GM18873 (cell line): ENCODE data around the gene RHCG.

ENCODE experiments used
- ATAC-seq: cut with Tn5 transposase; IDR thresholded peaks from one replicate; pipeline ENCODE4 v1.9.1; 2021; ENCODE audit warnings: mild to moderate bottlenecking, moderate library complexity, moderate number of reproducible peaks; ENCODE audit not compliant: unreplicated experiment, low FRiP score

RHCG gene

GRCh38 chr15:89496155-89497098, at the start of gene RHCG:
TSS of gene RHCG (minus strand) at chr15:89496583. CDS start at chr15:89496544, 39 bp downstream.
- ATAC-seq, result no peak

GRCh38 chr15:89543389-89543788, 47.0 kb upstream of the RHCG start:
- ATAC-seq, result no peak

- ATAC-seq, result no peak
Observed at GRCh38 chr15:89542369-89542768, 46.0 kb upstream of the RHCG start.

- ATAC-seq, result no peak
Observed at GRCh38 chr15:89539027-89539426, 42.6 kb upstream of the RHCG start.

- ATAC-seq, result no peak
Observed at GRCh38 chr15:89533861-89534544, 37.6 kb upstream of the RHCG start.

- ATAC-seq, result no peak
Observed at GRCh38 chr15:89531796-89532537, 35.6 kb upstream of the RHCG start.

- ATAC-seq, result no peak
Observed at GRCh38 chr15:89530976-89531375, 34.6 kb upstream of the RHCG start.

GRCh38 chr15:89528757-89529352, 32.5 kb upstream of the RHCG start:
- no peak for ATAC-seq

- no peak for ATAC-seq
Observed at GRCh38 chr15:89526601-89527441, 30.4 kb upstream of the RHCG start.

- no peak for ATAC-seq
Observed at GRCh38 chr15:89526181-89526580, 29.8 kb upstream of the RHCG start.

- ATAC-seq, result no peak
Observed at GRCh38 chr15:89524184-89524583, 27.8 kb upstream of the RHCG start.

- ATAC-seq, result no peak
Observed at GRCh38 chr15:89523101-89523500, 26.7 kb upstream of the RHCG start.

GRCh38 chr15:89521605-89522004, 25.2 kb upstream of the RHCG start:
- ATAC-seq, result no peak

- ATAC-seq, result no peak
Observed at GRCh38 chr15:89515477-89515876, 19.1 kb upstream of the RHCG start.

- no peak for ATAC-seq
Observed at GRCh38 chr15:89514596-89515406, 18.4 kb upstream of the RHCG start.

- ATAC-seq, result no peak
Observed at GRCh38 chr15:89514186-89514585, 17.8 kb upstream of the RHCG start.

- ATAC-seq, result no peak
Observed at GRCh38 chr15:89513284-89513683, 16.9 kb upstream of the RHCG start.

GRCh38 chr15:89512631-89513030, 16.2 kb upstream of the RHCG start:
- no peak for ATAC-seq
